ENCODE results near the gene DNAJC16. TPM values are rescaled to one million over a fixed set of nuclear protein-coding genes. Genes with fewer than 3 reads are reported as not detected.
"Not testable (repeated sequence)": the region's sequence is repeated elsewhere in the genome, so short reads cannot be mapped to it uniquely, and the experiment has no call there.

The DNAJC16 gene
- total RNA-seq, 4 donors from 2014 or later = 20.0 to 43.1 (median 22.6) TPM

DNA sequence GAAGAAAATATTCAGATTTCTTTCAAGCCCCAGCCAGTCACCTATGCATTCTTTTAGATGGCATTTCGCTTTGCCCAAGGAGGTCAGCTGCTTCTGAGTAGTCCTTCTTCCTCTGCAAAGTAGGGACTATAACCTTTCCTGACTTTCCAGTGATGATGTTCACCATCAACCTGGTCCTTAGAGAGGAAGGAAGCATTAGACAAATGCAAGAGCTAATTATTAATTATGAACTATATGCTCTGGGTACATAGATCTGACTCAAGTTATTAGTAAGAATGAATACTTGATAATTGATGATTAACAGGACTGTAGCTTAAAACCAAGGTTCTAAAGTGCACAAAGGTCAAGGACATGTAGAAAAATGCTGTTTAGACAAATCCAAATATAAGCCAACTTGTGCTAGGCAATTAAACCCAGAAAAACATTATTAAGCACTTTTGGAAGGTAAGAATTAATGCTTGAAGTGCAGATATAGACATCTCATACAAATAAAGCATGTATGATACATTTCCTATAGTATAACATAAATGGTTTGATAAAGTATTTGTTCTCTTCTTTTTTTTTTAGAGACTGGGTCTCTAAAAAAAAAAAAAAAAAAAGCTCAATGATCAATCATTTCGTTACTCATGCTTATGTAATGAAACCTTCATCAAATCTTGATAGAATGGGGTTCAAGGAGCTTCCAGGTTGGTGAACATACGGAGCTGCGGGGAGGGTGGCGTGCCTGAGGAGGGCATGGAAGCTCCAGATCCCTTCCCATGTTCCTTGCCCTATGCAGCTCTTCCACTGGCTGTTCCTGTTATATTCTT lies 69.4 kb downstream of the DNAJC16 start:
- Histone ChIP-seq H3K9me3 (no peaks in the 10 kb centered on the region), H3K27me3 (no peaks in the 10 kb centered on the region), H3K4me3 (no peak overlapping the region), H3K4me1 (peaks cover 27 to 44% of the 10 kb centered on the region in 2 donors), H3K36me3 (no peaks in the 10 kb centered on the region), H3K27ac (peak overlapping the region; percentile 82 to 93 (median 86))
- intact Hi-C loops (cut with DNase I; ENCODE audit: low total_unique reads) = loop anchor here (5.0 kb wide), 1 partner anchor 141 kb away; the partner anchor contains the start of gene SLC25A34
- DNase-seq (no peak), ATAC-seq (no peak)
- in situ Hi-C loops (cut with MboI; ENCODE audit: low sequenced_read_pairs in 4 of 4) = loop anchor here in 2 of 4 donors (10.0 to 25.0 kb wide), 2 partner anchors 139 to 141 kb away; partner anchors contain the start of genes SLC25A34 (in 2 of the 2) and TMEM82 (in 1 of the 2)
- no peak for TF ChIP-seq POLR2A (IDR thresholded peaks at IDR 0.05)
- TF ChIP-seq, protein P1, sequence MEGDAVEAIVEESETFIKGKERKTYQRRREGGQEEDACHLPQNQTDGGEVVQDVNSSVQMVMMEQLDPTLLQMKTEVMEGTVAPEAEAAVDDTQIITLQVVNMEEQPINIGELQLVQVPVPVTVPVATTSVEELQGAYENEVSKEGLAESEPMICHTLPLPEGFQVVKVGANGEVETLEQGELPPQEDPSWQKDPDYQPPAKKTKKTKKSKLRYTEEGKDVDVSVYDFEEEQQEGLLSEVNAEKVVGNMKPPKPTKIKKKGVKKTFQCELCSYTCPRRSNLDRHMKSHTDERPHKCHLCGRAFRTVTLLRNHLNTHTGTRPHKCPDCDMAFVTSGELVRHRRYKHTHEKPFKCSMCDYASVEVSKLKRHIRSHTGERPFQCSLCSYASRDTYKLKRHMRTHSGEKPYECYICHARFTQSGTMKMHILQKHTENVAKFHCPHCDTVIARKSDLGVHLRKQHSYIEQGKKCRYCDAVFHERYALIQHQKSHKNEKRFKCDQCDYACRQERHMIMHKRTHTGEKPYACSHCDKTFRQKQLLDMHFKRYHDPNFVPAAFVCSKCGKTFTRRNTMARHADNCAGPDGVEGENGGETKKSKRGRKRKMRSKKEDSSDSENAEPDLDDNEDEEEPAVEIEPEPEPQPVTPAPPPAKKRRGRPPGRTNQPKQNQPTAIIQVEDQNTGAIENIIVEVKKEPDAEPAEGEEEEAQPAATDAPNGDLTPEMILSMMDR (IDR thresholded peaks at IDR 0.05 in 4 of 5, conservative IDR thresholded peaks at IDR 0.05 in 1 of 5) = no peak

DNA sequence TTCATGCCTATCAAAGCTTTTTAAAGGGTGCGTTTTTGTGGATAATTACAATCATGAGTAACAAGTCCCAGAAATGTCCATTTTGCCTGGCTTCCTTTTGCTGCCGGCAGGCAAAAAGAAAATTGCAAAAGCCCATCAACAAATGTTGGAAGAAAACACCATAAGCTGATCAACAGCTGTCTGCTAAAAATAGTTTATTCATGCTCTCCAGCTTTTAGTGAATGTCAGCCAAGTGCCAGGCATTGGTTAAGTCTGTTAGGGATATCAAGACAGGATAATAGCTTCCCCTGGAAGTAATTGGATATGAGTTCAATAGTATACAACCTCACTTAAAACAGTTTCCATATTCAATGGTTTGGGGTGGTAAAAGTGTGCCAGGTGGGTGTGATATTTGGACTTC lies 71.8 kb downstream of the DNAJC16 start:
- no peaks in the 10 kb centered on the region for H3K36me3 ChIP-seq
- DNase-seq = peak in 1 of 2 donors; percentile 45
- in situ Hi-C loops (cut with MboI; ENCODE audit: low sequenced_read_pairs in 4 of 4) = loop anchor here in 2 of 4 donors (10.0 to 25.0 kb wide), 2 partner anchors 136 to 139 kb away; partner anchors contain the start of genes SLC25A34 (in 2 of the 2) and TMEM82 (in 1 of the 2)
- peak overlapping the region in 1 of 4 donors; percentile 19 for H3K4me3 ChIP-seq
- intact Hi-C loops (cut with DNase I; ENCODE audit: low total_unique reads) = loop anchor here (5.0 kb wide), 1 partner anchor 139 kb away; the partner anchor contains the start of gene SLC25A34
- peak; percentile 62 to 72 for ATAC-seq
- H3K4me1 ChIP-seq = peaks cover 42 to 44% of the 10 kb centered on the region in 2 donors
- no peaks in the 10 kb centered on the region for H3K9me3 ChIP-seq
- peak overlapping the region; percentile 82 to 93 (median 86) for H3K27ac ChIP-seq
- H3K27me3 ChIP-seq = no peaks in the 10 kb centered on the region
- TF ChIP-seq POLR2A (IDR thresholded peaks at IDR 0.05) = no peak
- TF ChIP-seq, protein P1 (IDR thresholded peaks at IDR 0.05 in 4 of 5, conservative IDR thresholded peaks at IDR 0.05 in 1 of 5) = no peak

DNA sequence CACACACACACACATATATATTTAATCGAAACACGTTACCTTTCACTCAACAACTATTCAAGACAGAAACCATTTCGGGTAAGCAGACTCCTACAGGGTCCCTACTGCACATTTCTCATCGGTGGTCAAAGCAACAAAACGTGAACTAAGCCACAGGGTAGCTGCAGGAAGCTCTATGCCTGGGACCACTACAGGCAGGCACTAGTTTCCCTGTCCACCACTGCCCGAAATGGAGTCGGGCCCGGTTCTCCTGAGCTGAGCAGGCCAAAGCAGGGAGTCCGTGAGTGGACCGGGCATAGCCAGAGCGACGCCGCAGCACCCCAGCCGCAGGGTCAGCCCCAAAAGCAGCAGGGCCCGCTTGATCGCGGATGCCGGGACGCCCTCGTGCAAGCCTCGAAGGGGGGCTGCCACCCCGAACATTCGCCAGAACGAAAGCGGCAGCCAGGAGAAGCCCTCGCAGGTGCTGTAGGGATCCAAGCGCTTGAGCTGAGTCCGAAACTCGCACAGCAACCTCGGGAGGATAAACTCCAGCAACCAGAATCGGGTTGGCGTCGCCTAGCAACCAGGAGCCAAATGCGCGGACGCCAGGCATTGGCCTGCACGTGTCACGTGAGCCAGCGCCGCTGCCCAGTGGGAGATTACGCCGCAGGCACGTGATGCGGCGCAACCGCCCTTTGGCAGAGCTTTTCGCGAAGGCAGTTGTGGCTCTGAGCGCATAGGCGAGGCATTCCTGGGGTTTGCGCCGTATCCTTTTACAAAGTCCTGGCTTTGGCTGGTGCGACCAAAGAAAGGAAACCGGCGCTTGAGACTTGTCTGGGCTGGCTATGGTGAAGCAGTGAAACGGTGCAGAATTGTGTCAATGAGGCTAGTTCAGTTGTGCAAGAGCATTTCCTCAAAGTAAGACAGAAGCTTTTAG lies 76.7 kb downstream of the DNAJC16 start:
- ATAC-seq = peak; percentile 88 to 90

DNA sequence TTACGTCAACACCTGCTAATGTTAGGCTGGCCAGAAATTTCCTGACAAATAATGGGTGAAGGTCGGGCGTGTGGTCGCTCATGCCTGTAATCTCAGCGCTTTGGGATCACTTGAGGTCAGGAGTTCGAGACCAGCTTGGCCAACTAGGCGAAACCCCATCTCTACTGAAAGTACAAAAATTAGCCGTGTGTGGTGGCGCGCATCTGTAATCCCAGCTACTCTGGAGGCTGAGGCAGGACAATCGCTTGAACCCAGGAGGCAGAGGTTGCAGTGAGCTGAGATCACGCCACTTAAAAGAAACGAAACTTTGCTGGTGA lies 77.3 kb downstream of the DNAJC16 start:
- ATAC-seq; H3K27me3 ChIP-seq; H3K9me3 ChIP-seq; DNase-seq; H3K36me3 ChIP-seq; in situ Hi-C loops (cut with MboI; ENCODE audit: low sequenced_read_pairs in 4 of 4): not testable (repeated sequence)
- Histone ChIP-seq H3K4me3 (peak overlapping the region; percentile 58 to 86 (median 72)), H3K4me1 (peaks cover 13 to 31% of the 10 kb centered on the region in 2 donors), H3K27ac (peak overlapping the region; percentile 82 to 93 (median 86))
- intact Hi-C loops (cut with DNase I; ENCODE audit: low total_unique reads) = loop anchor here (1.0 kb wide), 2 partner anchors 13 to 80 kb away; partner anchors contain the start of genes CASP9 and DDI2

More for the DNA sequence above, 76.7 kb downstream of the DNAJC16 start:
- no peaks in the 10 kb centered on the region for H3K27me3 ChIP-seq
- in situ Hi-C loops (cut with MboI; ENCODE audit: low sequenced_read_pairs in 4 of 4) = no loop called here
- peak; percentile 98 for DNase-seq
- peaks cover 19 to 31% of the 10 kb centered on the region in 2 donors for H3K4me1 ChIP-seq
- peak overlapping the region; percentile 58 to 86 (median 72) for H3K4me3 ChIP-seq
- peak; percentile 71 to 89 for TF ChIP-seq POLR2A (IDR thresholded peaks at IDR 0.05)
- TF ChIP-seq, protein P1 (IDR thresholded peaks at IDR 0.05 in 4 of 5, conservative IDR thresholded peaks at IDR 0.05 in 1 of 5) = no peak
- peak overlapping the region; percentile 82 to 93 (median 86) for H3K27ac ChIP-seq
- intact Hi-C loops (cut with DNase I; ENCODE audit: low total_unique reads) = loop anchor here (1.0 kb wide), 2 partner anchors 14 to 79 kb away; partner anchors contain the start of genes CASP9 and DDI2
- H3K9me3 ChIP-seq = no peaks in the 10 kb centered on the region
- no peaks in the 10 kb centered on the region for H3K36me3 ChIP-seq

DNA sequence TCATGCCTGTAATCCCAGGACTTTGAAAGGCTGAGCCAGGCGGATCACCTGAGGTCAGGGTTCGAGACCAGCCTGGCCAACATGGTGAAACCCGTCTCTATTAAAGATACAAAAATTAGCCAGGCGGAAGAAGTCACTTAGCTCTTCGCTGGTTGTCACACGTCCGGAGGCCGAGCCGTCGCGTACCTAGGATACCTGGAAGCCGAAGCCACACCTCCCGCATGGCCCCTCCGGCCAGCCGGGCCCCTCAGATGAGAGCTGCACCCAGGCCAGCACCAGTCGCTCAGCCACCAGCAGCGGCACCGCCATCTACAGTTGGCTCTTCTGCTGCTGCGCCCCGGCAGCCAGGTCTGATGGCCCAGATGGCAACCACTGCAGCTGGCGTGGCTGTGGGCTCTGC lies 77.8 kb downstream of the DNAJC16 start:
- DNase-seq; intact Hi-C loops (cut with DNase I; ENCODE audit: low total_unique reads); H3K36me3 ChIP-seq; in situ Hi-C loops (cut with MboI; ENCODE audit: low sequenced_read_pairs in 4 of 4); ATAC-seq; H3K9me3 ChIP-seq; H3K4me3 ChIP-seq; H3K27me3 ChIP-seq: not testable (repeated sequence)
- peak overlapping the region in 3 of 4 donors; percentile 85 to 93 (median 88) for H3K27ac ChIP-seq
- H3K4me1 ChIP-seq = peaks cover 10 to 31% of the 10 kb centered on the region in 2 donors

All from gastrocnemius medialis (tissue), 4 donors.